ENCODE measurements around the gene CAMK1D. TPM values are rescaled to one million over a fixed set of nuclear protein-coding genes. Genes with fewer than 3 reads are reported as not detected.

Gene CAMK1D
- total and polyA plus RNA-seq, 2 of the 8 experiments (the other 6 are each of a cell fraction or from before 2014, with no cell fraction given) = 3.5 to 10.6 TPM

- POLR2A ChIA-PET (ENCODE audit: partially characterized antibody) = no interaction called here
- DNase-seq (ENCODE audit: low read depth in 1 of 2, low spot score in 2 of 2) = no peak
- no peak overlapping the region for H4K91ac ChIP-seq (replicated peaks; ENCODE audit: insufficient read length, low read length)
- peaks cover 2% of the 10 kb centered on the region; the same call in 1 of the 2 replicates for H3K79me1 ChIP-seq (ENCODE audit: low read depth, low read length)
- H2AFZ ChIP-seq (ENCODE audit: low read length) = no peak overlapping the region
- CTCF ChIA-PET (ENCODE audit: partially characterized antibody) = interaction anchor here (0.7 to 1.7 kb wide), 4 partner anchors 41 to 225 kb away, joined by 3 to 8 read pairs (median 4); no protein-coding TSS in a partner anchor
- no peak overlapping the region for H3K4me3 ChIP-seq (ENCODE audit: extremely low read depth in 1 of 4, insufficient read depth in 2 of 4, low read depth in 3 of 4, low read length in 4 of 4)
- no peaks in the 10 kb centered on the region for H3K79me2 ChIP-seq (ENCODE audit: control insufficient read depth in 1 of 2, insufficient read depth in 2 of 2, low read length in 2 of 2)
- no peak overlapping the region for H3K18ac ChIP-seq (ENCODE audit: extremely low read depth, low read length)
- no peaks in the 10 kb centered on the region for H3K27me3 ChIP-seq (replicated peaks in 1 of 4; ENCODE audit: control insufficient read depth in 3 of 4, extremely low read depth in 1 of 4, insufficient read depth in 3 of 4, low read length in 3 of 4)
- no peak overlapping the region for H2BK15ac ChIP-seq (ENCODE audit: low read length)
- H2BK20ac ChIP-seq (ENCODE audit: low read length) = no peak overlapping the region
- no peak overlapping the region for H4K5ac ChIP-seq (ENCODE audit: insufficient read length, low read depth, low read length)
- H4K20me1 ChIP-seq (replicated peaks in 1 of 2; ENCODE audit: control insufficient read depth in 1 of 2, insufficient read depth in 2 of 2, low read length in 2 of 2) = no peaks in the 10 kb centered on the region
- no peaks in the 10 kb centered on the region; a peak in 1 of 8 replicates for H3K36me3 ChIP-seq (ENCODE audit: control insufficient read depth in 2 of 4, insufficient read depth in 4 of 4, low read length in 3 of 4)
- no peaks in the 10 kb centered on the region for H3K23me2 ChIP-seq (ENCODE audit: low read depth, low read length)
- H2BK12ac ChIP-seq (ENCODE audit: low read depth, low read length) = no peak overlapping the region
- no peak for FAIRE-seq
- no peak overlapping the region for H2AK5ac ChIP-seq (ENCODE audit: low read depth, low read length)
- no peak overlapping the region for H4K8ac ChIP-seq (ENCODE audit: extremely low read depth, insufficient read depth, low read length)
- H3K9me3 ChIP-seq (ENCODE audit: insufficient read depth in 2 of 2, low read depth in 1 of 2, low read length in 1 of 2) = no peaks in the 10 kb centered on the region
- H2BK120ac ChIP-seq (replicated peaks; ENCODE audit: low read depth, low read length) = no peak overlapping the region
- no peak overlapping the region for H3K56ac ChIP-seq (replicated peaks; ENCODE audit: insufficient read length, low read depth, low read length)
- H3K9ac ChIP-seq (replicated peaks in 1 of 4; ENCODE audit: extremely low read depth in 1 of 4, low read depth in 3 of 4, low read length in 3 of 4) = no peak overlapping the region
- no peak overlapping the region for H3K4ac ChIP-seq (replicated peaks; ENCODE audit: insufficient read length, low read depth, low read length)
- H3K14ac ChIP-seq (ENCODE audit: insufficient read length) = no peak overlapping the region
- WGBS, 2 experiments (ENCODE audit: extremely low coverage in 1 of 2, insufficient coverage in 1 of 2, insufficient read length in 1 of 2, insufficient replicate concordance in 2 of 2, low coverage in 1 of 2, low lambda C conversion rate in 2 of 2, missing lambda C conversion rate in 1 of 2) = 81% methylated on average over 18 of the region's 18 CpGs; no CpG with 5 or more reads in 1 of the 2 experiments
- H3K23ac ChIP-seq (ENCODE audit: insufficient read length) = no peak overlapping the region
- H3K4me2 ChIP-seq (ENCODE audit: insufficient read depth in 1 of 2, low read depth in 2 of 2, low read length in 2 of 2) = no peak overlapping the region
- no peak overlapping the region for H3K27ac ChIP-seq (ENCODE audit: low read depth, low read length)
- H3K4me1 ChIP-seq (replicated peaks in 1 of 4; ENCODE audit: control insufficient read depth in 3 of 4, insufficient read depth in 4 of 4, low read length in 3 of 4) = peaks cover 0 to 4% (median 0%) of the 10 kb centered on the region in 4 experiments; a peak in 3 of 7 replicates
- H2BK5ac ChIP-seq (ENCODE audit: low read depth, low read length) = no peak overlapping the region
- no peak for TF ChIP-seq CHD1 (IDR thresholded peaks at IDR 0.05; ENCODE audit: low read depth, low read length)
- TF ChIP-seq SIX5 (IDR thresholded peaks at IDR 0.05; ENCODE audit: low read depth, low read length) = no peak
- TF ChIP-seq MAFK (IDR thresholded peaks at IDR 0.05; ENCODE audit: low read depth, low read length) = no peak
- TF ChIP-seq EP300 (IDR thresholded peaks at IDR 0.05; ENCODE audit: borderline replicate concordance in 1 of 2, low read depth in 2 of 2, low read length in 2 of 2) = no peak
- no peak for TF ChIP-seq KDM1A (IDR thresholded peaks at IDR 0.05; ENCODE audit: borderline replicate concordance, low read length)
- no peak for TF ChIP-seq BRCA1 (IDR thresholded peaks at IDR 0.05; ENCODE audit: low read depth, low read length)
- TF ChIP-seq BACH1 (IDR thresholded peaks at IDR 0.05; ENCODE audit: low read length) = no peak
- no peak for TF ChIP-seq POLR2A (IDR thresholded peaks at IDR 0.05; ENCODE audit: control extremely low read depth in 1 of 2, low read depth in 2 of 2, low read length in 2 of 2)
- no peak for TF ChIP-seq SP4 (IDR thresholded peaks at IDR 0.05; ENCODE audit: low read length)
- no peak for TF ChIP-seq TAF7 (optimal IDR thresholded peaks at IDR 0.05; ENCODE audit: borderline replicate concordance, low read depth, low read length)
- TF ChIP-seq E2F6 (IDR thresholded peaks at IDR 0.05) = no peak
- no peak for TF ChIP-seq CEBPB (IDR thresholded peaks at IDR 0.05; ENCODE audit: low read depth, low read length)
- TF ChIP-seq YY1 (IDR thresholded peaks at IDR 0.05; ENCODE audit: low read depth, low read length) = no peak
Measured at GRCh38 chr10:12431151-12432101, 82.1 kb downstream of the CAMK1D start.

All from H1 (cell line).